Hepatocyte (in vitro differentiated cells): ENCODE measurements around the gene DLEU7. TPM values are rescaled to one million over a fixed set of nuclear protein-coding genes. Genes with fewer than 3 reads are reported as not detected.

ENCODE experiments used
- DNase-seq: peaks from one replicate; pipeline ENCODE4 v3.0.0-alpha.2; 2016; ENCODE audit warnings: low spot score
- H2AFZ ChIP-seq: fragments of 200-600 bp; sonication (generic); 2 replicates; pipeline ENCODE4 v1.6.0; 2016; ENCODE audit warnings: antibody characterized with exemption, mild to moderate bottlenecking
- H3K27ac ChIP-seq: fragments of 200-600 bp; sonication (generic); 2 replicates; pipeline ENCODE4 v1.5.1; 2016; ENCODE audit warnings: mild to moderate bottlenecking
- H3K27me3 ChIP-seq: fragments of 200-600 bp; sonication (generic); 2 replicates; pipeline ENCODE4 v1.6.1; 2016
- H3K36me3 ChIP-seq: fragments of 200-600 bp; sonication (generic); replicated peaks from 2 replicates; pipeline ENCODE4 v1.5.1; 2016; ENCODE audit warnings: low read depth; ENCODE audit not compliant: insufficient read depth
- H3K4me1 ChIP-seq: fragments of 200-600 bp; sonication (generic); 2 replicates; pipeline ENCODE4 v1.5.1; 2016; ENCODE audit warnings: mild to moderate bottlenecking, moderate library complexity; ENCODE audit not compliant: insufficient read depth
- H3K4me2 ChIP-seq: fragments of 200-600 bp; sonication (generic); 2 replicates; pipeline ENCODE4 v1.6.0; 2016
- H3K4me3 ChIP-seq: fragments of 200-600 bp; sonication (generic); 2 replicates; pipeline ENCODE4 v1.5.1; 2016; ENCODE audit warnings: mild to moderate bottlenecking
- H3K79me2 ChIP-seq: fragments of 200-600 bp; sonication (generic); 2 replicates; pipeline ENCODE4 v1.6.0; 2017; ENCODE audit warnings: mild to moderate bottlenecking
- H3K9me2 ChIP-seq: fragments of 200-600 bp; sonication (generic); replicated peaks from 2 replicates; pipeline ENCODE4 v1.6.0; 2017; ENCODE audit warnings: mild to moderate bottlenecking; ENCODE audit not compliant: insufficient read depth
- H3K9me3 ChIP-seq: fragments of 200-600 bp; sonication (generic); 2 replicates; pipeline ENCODE4 v1.5.1; 2016; ENCODE audit warnings: low read depth, mild to moderate bottlenecking
- H4K20me1 ChIP-seq: fragments of 200-600 bp; sonication (generic); 2 replicates; pipeline ENCODE4 v1.6.0; 2016; ENCODE audit warnings: mild to moderate bottlenecking; ENCODE audit not compliant: insufficient read depth, poor library complexity, severe bottlenecking
- EZH2 ChIP-seq: fragments of 200-600 bp; sonication (generic); IDR thresholded peaks from 2 replicates; pipeline ENCODE4 v1.6.1; 2016; ENCODE audit warnings: antibody characterized with exemption, mild to moderate bottlenecking, borderline replicate concordance
- EZH2phosphoT487 ChIP-seq: fragments of 200-600 bp; sonication (generic); IDR thresholded peaks from one replicate; pipeline ENCODE4 v1.6.1; 2018; ENCODE audit warnings: antibody characterized with exemption, mild to moderate bottlenecking, low read depth, moderate library complexity; ENCODE audit not compliant: unreplicated experiment, severe bottlenecking
- WGBS: methylation state at CpG from one replicate; pipeline ENCODE4 v1.1.6; 2016; ENCODE audit warnings: low lambda C conversion rate; ENCODE audit errors: missing lambda C conversion rate; 5-methylcytosine and 5-hydroxymethylcytosine counted together
- polyA plus RNA-seq: library from polyadenylated mRNA; unstranded; fragments of >200 nt; fragmentation: Nextera tagmentation; extraction: Ambion mirVana; gene quantifications from 2 replicates; pipeline ENCODE4 v1.2.1, GENCODE V29; 2016
- total RNA-seq: library from RNA; depleted of rRNA; stranded (reverse); fragments of >200 nt; gene quantifications from 2 replicates; pipeline ENCODE4 v1.2.3, GENCODE V29; 2014
- TF ChIP-seq, protein P1 (sequence below): fragments of 200-600 bp; sonication (generic); IDR thresholded peaks from 2 replicates; pipeline ENCODE4 v1.5.1; 2016; ENCODE audit warnings: antibody characterized with exemption, mild to moderate bottlenecking; ENCODE audit not compliant: poor library complexity

The DLEU7 gene
- total and polyA plus RNA-seq, 2 experiments from 2014 or later: not detected

DNA sequence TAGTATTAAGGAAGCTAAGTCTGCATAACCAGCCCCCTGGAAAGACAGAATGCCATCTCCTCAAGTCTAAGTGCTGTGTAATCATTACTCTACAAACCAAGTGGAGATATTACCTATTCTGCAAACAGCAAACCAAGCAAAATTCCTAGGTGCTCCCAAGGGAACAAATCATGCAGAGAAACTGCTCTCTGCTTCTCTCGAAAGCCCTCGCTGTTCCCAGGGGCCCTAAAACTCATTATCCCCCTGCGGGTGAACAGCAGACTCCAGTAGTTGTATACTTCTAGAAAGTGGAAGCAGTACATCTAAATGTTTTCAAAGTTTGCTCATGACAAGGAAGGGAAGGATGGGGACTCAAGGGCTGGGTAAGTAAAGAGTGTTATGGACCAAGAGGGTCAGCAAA, 3.2 kb downstream of the DLEU7 start:
- no peak overlapping the region for H3K4me2 ChIP-seq
- no peaks in the 10 kb centered on the region for H3K9me2 ChIP-seq
- H3K9me3 ChIP-seq: no peaks in the 10 kb centered on the region
- no peak overlapping the region for H2AFZ ChIP-seq
- no peak overlapping the region for H3K4me3 ChIP-seq
- no peaks in the 10 kb centered on the region for H4K20me1 ChIP-seq
- H3K36me3 ChIP-seq: no peaks in the 10 kb centered on the region
- no peaks in the 10 kb centered on the region for H3K4me1 ChIP-seq
- no peak for TF ChIP-seq EZH2
- TF ChIP-seq, protein P1, sequence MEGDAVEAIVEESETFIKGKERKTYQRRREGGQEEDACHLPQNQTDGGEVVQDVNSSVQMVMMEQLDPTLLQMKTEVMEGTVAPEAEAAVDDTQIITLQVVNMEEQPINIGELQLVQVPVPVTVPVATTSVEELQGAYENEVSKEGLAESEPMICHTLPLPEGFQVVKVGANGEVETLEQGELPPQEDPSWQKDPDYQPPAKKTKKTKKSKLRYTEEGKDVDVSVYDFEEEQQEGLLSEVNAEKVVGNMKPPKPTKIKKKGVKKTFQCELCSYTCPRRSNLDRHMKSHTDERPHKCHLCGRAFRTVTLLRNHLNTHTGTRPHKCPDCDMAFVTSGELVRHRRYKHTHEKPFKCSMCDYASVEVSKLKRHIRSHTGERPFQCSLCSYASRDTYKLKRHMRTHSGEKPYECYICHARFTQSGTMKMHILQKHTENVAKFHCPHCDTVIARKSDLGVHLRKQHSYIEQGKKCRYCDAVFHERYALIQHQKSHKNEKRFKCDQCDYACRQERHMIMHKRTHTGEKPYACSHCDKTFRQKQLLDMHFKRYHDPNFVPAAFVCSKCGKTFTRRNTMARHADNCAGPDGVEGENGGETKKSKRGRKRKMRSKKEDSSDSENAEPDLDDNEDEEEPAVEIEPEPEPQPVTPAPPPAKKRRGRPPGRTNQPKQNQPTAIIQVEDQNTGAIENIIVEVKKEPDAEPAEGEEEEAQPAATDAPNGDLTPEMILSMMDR: no peak
- H3K27ac ChIP-seq: no peak overlapping the region
- H3K79me2 ChIP-seq: no peaks in the 10 kb centered on the region
- WGBS: 86% methylated on average over 3 of the region's 3 CpGs
- H3K27me3 ChIP-seq: peaks cover 38% of the 10 kb centered on the region
- DNase-seq: no peak

DNA sequence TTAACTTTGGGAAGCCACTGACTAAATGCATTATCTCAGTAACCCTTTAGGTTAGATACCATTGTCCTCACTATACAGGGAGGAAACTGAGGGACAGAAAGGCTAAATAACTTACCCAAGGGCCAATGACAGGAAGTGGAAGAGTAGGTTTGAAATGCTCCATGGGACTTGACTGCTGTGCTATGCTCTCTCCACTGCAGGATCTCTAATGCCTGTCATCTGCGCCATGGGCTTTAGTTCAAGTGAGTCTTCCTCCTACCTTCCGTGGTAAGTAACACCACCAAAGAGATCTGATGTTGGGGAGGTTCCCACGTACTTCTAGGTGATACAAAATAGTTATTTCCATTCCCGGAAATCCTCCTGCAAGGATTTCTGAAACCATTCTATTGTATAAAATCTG, 3.7 kb downstream of the DLEU7 start:
- no peak for DNase-seq
- no peaks in the 10 kb centered on the region for H4K20me1 ChIP-seq
- H2AFZ ChIP-seq: no peak overlapping the region
- no peaks in the 10 kb centered on the region for H3K9me2 ChIP-seq
- no peak overlapping the region for H3K4me3 ChIP-seq
- no peaks in the 10 kb centered on the region for H3K4me1 ChIP-seq
- TF ChIP-seq, protein P1: no peak
- TF ChIP-seq EZH2 (no peak), EZH2phosphoT487 (no peak)
- no peak overlapping the region for H3K4me2 ChIP-seq
- peaks cover 38% of the 10 kb centered on the region for H3K27me3 ChIP-seq
- no peaks in the 10 kb centered on the region for H3K79me2 ChIP-seq
- no peak overlapping the region for H3K27ac ChIP-seq
- no peaks in the 10 kb centered on the region for H3K36me3 ChIP-seq
- H3K9me3 ChIP-seq: no peaks in the 10 kb centered on the region
- 89% methylated on average over 4 of the region's 4 CpGs for WGBS

DNA sequence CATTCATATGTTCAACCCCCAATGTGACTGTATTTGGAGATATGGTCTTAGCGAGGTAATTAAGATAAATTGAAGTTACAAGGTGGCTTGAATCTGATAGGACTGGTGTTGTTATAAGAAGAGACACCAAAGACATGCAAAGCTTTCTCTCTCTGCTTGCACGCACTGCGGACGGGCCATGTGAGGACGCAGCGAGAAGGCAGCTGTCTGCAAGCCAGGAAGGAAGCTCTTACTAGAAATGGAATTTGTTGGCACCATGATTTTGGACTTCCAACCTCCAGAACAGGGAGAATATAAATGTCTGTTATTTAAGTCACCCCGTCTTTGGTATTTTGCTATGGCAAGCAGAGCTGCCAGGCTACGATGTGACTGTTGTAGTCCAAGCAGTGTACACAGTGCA, 4.8 kb downstream of the DLEU7 start:
- Histone ChIP-seq H3K4me2 (no peak overlapping the region), H3K27me3 (peaks cover 32% of the 10 kb centered on the region), H2AFZ (no peak overlapping the region), H3K36me3 (no peaks in the 10 kb centered on the region), H3K9me3 (no peaks in the 10 kb centered on the region), H3K9me2 (no peaks in the 10 kb centered on the region), H3K27ac (no peak overlapping the region), H3K79me2 (no peaks in the 10 kb centered on the region), H4K20me1 (no peaks in the 10 kb centered on the region), H3K4me3 (no peak overlapping the region), H3K4me1 (no peaks in the 10 kb centered on the region)
- TF ChIP-seq EZH2: no peak
- TF ChIP-seq, protein P1: no peak
- no peak for TF ChIP-seq EZH2phosphoT487
- DNase-seq: no peak
- WGBS: 95% methylated on average over 8 of the region's 8 CpGs

DNA sequence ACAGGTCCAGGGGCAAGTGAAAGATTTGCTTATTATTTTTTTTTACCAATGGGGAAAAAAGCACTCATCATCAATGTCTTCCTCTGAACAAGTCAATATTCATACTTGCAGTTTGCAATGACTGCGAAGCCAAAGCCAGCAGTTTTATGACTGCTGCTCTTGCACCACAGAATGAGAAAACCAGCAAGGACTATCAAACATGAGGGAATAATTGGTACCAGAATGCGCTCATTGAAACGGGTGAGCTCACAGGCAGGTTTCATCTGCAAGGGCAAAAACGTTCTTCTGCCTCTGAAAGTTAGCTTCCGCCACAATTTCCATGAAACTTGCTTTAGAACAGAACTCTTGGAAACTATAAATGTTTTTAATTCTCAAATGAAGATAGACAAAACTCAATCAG, 5.5 kb downstream of the DLEU7 start:
- Histone ChIP-seq H2AFZ (no peak overlapping the region), H3K9me3 (no peaks in the 10 kb centered on the region), H3K9me2 (no peaks in the 10 kb centered on the region), H3K27ac (no peak overlapping the region), H3K4me3 (no peak overlapping the region), H3K27me3 (peaks cover 26% of the 10 kb centered on the region), H3K36me3 (no peaks in the 10 kb centered on the region), H3K4me1 (no peaks in the 10 kb centered on the region), H4K20me1 (no peaks in the 10 kb centered on the region), H3K4me2 (no peak overlapping the region), H3K79me2 (no peaks in the 10 kb centered on the region)
- TF ChIP-seq EZH2 (no peak), EZH2phosphoT487 (no peak)
- TF ChIP-seq, protein P1: no peak
- WGBS: 94% methylated on average over 5 of the region's 5 CpGs
- no peak for DNase-seq
